IPS-18a (cell line): ENCODE results near the gene KCTD17.
"Not testable (repeated sequence)": the region's sequence is repeated elsewhere in the genome, so short reads cannot be mapped to it uniquely, and the experiment has no call there.

Experiments used
- H3K27ac ChIP-seq: one replicate; pipeline ENCODE4 v1.5.1; 2013; ENCODE audit warnings: low read length
- H3K27me3 ChIP-seq: one replicate; pipeline ENCODE4 v1.6.1; 2013; ENCODE audit warnings: mild to moderate bottlenecking, low read length; ENCODE audit not compliant: control insufficient read depth, insufficient read depth
- H3K36me3 ChIP-seq: one replicate; pipeline ENCODE4 v1.6.1; 2013; ENCODE audit warnings: low read depth, low read length; ENCODE audit not compliant: control insufficient read depth
- H3K4me1 ChIP-seq: one replicate; pipeline ENCODE4 v1.6.1; 2013; ENCODE audit warnings: low read depth, low read length; ENCODE audit not compliant: control insufficient read depth
- H3K4me3 ChIP-seq: one replicate; pipeline ENCODE4 v1.5.1; 2013; ENCODE audit warnings: low read length
- H3K9ac ChIP-seq: one replicate; pipeline ENCODE4 v1.6.1; 2013; ENCODE audit warnings: mild to moderate bottlenecking, low read length, moderate library complexity
- H3K9me3 ChIP-seq: one replicate; pipeline ENCODE4 v1.6.1; 2013; ENCODE audit warnings: low read depth, low read length; ENCODE audit not compliant: control insufficient read depth

Gene KCTD17

DNA sequence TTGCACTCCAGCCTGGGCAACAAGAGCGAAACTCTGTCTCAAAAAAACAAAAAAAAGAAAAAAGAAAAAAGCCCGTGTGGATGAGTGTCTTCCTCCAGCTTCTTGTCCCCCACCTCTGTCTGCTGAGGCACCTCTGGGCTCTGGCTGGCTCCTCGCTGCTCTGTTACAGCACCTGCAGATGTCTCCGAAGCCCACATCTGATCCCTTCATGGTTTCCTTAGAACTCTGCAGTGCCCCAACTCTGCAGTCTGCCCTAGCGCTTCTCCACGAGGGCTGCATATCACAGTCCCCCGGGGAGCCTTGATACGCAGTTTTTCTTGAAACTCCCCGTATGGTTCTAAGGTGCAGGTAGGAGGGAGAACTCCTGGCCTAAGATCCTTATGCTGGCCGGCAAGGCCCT, 15.9 kb downstream of the KCTD17 start:
- Histone ChIP-seq H3K36me3 (no peaks in the 10 kb centered on the region), H3K27ac (no peak overlapping the region), H3K27me3 (peaks cover 75% of the 10 kb centered on the region), H3K4me3 (no peak overlapping the region), H3K4me1 (peaks cover 6% of the 10 kb centered on the region), H3K9ac (no peak overlapping the region), H3K9me3 (no peaks in the 10 kb centered on the region)

DNA sequence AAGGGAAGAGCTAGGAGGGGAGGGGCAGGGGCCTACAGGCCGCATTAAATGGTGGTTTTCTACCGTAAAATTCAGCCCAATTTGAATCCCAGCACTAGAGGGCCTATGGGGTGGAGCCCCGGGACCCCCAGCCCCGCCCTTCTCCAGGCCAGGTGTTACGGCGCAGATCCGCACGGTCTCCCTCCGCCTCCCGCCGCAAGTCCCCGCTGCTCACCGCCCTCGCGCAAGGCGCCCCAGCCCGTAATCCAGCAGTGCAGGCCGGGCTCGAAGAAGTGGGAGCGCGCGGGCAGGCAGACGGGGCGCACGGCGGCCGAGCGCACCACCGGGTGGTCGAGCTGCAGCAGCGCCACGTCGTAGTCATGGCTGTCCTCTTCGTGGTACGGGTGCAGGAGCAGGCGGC, 17.3 kb downstream of the KCTD17 start:
- Histone ChIP-seq H3K4me3 (peak overlapping the region; percentile 11), H3K27me3 (peaks cover 74% of the 10 kb centered on the region), H3K4me1 (no peaks in the 10 kb centered on the region), H3K9ac (no peak overlapping the region), H3K9me3 (no peaks in the 10 kb centered on the region), H3K27ac (no peak overlapping the region), H3K36me3 (no peaks in the 10 kb centered on the region)

DNA sequence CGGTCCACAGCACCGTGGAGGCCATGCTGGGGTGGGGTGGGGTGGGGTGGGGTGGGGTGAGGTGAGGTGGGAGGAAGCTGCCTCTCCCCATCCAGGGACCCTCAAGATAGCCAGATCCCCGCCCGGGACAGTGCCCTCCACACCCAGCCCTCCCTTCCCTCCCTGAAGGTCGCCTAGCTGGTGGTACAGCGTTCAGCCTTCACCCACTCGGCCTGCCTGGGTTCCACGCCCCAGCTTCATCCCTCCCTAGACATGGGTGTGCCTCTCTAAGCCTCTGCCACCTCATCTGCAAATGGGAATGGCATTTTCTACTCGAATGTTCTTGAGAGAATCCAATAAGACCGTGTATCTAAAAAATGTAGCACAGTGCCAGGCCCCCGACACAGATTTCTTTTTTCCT, 17.8 kb downstream of the KCTD17 start:
- H3K9me3 ChIP-seq = no peaks in the 10 kb centered on the region
- H3K9ac ChIP-seq = no peak overlapping the region
- no peaks in the 10 kb centered on the region for H3K36me3 ChIP-seq
- H3K4me3 ChIP-seq = peak overlapping the region; percentile 11
- H3K27me3 ChIP-seq = peaks cover 73% of the 10 kb centered on the region
- no peak overlapping the region for H3K27ac ChIP-seq
- no peaks in the 10 kb centered on the region for H3K4me1 ChIP-seq

DNA sequence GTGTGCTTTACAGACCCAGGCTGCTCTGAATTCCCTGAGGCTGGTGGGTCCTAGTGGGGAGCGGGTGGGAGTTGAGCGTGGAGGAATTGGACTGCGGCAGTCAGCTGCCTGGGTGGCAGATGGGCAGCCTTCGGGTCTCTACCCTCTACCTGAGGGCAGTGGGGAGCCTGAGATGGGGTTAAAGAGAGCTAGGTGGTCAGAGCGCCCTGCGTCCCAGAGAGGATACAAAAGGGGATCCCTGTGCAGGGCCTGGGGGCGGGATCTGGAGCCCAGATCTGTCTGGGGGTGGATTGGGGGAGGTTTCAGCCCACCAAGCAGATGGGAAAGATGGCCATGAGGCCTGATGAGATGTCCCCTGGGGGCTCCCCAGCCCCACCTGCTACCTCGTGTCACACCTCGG, 18.2 kb downstream of the KCTD17 start:
- H3K36me3 ChIP-seq = no peaks in the 10 kb centered on the region
- peaks cover 73% of the 10 kb centered on the region for H3K27me3 ChIP-seq
- H3K4me3 ChIP-seq = no peak overlapping the region
- H3K27ac ChIP-seq = no peak overlapping the region
- H3K4me1 ChIP-seq = no peaks in the 10 kb centered on the region
- no peak overlapping the region for H3K9ac ChIP-seq
- no peaks in the 10 kb centered on the region for H3K9me3 ChIP-seq

DNA sequence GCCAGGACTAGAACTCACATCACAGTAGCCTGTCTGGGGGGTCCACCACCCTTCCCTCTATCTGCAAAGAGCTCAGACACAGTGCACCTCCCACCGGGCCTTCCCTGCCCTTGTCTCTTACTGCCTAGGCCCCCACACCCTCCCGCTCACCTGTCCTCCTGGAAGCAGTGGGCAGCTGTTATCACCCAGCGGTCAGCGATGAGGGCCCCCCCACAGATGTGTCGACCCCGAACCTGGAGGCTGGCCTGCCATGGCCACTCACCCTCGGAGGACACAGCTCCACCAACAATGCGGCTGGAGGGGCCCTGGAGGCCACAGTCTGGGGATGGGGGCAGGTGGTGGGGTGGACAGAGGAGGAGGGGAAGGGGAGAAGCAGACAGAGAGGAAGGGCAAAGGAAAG, 18.8 kb downstream of the KCTD17 start:
- H3K27ac ChIP-seq = no peak overlapping the region
- no peaks in the 10 kb centered on the region for H3K36me3 ChIP-seq
- H3K27me3 ChIP-seq = peaks cover 78% of the 10 kb centered on the region
- H3K9me3 ChIP-seq = no peaks in the 10 kb centered on the region
- H3K4me3 ChIP-seq = no peak overlapping the region
- H3K4me1 ChIP-seq = no peaks in the 10 kb centered on the region
- H3K9ac ChIP-seq = no peak overlapping the region

DNA sequence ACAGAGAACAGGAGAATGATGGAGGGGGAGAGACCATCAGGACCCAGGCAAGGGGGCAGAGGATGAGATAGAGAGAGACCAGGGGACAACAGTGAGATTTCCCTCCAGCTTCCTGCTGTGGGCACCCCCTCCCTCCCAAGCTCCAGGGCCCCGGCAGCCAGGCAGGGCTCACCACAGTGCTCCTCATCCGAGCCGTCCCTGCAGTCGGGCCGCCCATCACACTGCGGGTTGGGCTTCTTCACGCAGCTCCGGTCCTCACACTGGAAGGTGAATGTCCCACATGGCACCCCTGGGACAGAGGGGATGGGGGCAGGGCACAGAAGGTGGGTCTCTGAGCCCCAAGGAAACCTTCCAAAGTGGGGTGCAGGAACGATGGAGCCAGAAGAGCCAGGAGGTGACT, 19.2 kb downstream of the KCTD17 start:
- Histone ChIP-seq H3K27ac (no peak overlapping the region), H3K9me3 (no peaks in the 10 kb centered on the region), H3K36me3 (no peaks in the 10 kb centered on the region), H3K4me1 (no peaks in the 10 kb centered on the region), H3K4me3 (no peak overlapping the region), H3K9ac (no peak overlapping the region), H3K27me3 (peaks cover 80% of the 10 kb centered on the region)

DNA sequence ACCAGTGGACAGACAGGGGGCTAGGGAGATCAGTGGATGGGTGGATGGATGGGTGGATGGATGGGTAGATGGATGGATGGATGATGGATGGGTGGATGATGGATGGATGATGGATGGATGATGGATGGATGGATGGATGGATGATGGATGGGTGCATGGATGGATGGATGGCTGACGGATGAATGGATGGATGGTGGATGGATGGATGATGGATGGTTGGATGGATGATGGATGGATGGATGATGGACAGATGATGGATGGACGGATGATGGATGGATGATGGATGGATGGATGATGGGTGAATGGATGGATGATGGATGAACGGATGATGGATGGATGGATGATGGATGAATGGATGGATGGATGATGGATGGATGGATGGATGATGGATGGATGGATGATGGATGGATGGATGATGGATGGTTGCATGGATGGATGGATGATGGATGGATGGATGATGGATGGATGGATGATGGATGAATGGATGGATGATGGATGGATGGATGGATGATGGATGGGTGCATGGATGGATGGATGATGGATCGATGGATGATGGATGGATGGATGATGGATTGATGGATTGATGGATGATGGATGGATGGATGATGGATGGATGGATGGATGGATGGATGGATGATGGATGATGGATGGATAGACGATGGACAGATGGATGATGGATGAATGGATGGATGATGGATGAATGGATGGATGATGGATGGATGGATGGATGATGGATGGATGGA, 20.5 kb downstream of the KCTD17 start:
- peaks cover 80% of the 10 kb centered on the region for H3K27me3 ChIP-seq
- not testable (repeated sequence) for H3K4me3 ChIP-seq, H3K9ac ChIP-seq, H3K36me3 ChIP-seq, H3K9me3 ChIP-seq, H3K4me1 ChIP-seq, H3K27ac ChIP-seq

DNA sequence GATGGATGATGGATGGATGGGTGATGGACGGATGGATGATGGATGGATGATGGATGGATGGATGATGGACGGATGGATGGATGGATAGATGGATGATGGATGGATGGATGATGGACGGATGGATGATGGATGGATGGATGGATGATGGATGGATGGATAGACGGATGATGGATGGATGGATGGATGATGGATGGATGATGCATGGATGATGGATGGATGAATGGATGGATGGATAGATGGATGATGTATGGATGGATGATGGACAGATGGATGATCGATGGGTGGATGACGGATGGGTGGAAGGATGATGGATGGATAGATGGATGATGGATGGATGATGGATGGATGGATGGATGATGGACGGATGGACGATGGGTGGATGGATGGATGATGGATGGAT, 21.1 kb downstream of the KCTD17 start:
- Histone ChIP-seq H3K27ac (no peak overlapping the region), H3K9me3 (no peaks in the 10 kb centered on the region), H3K36me3 (no peaks in the 10 kb centered on the region), H3K4me3 (no peak overlapping the region), H3K4me1 (no peaks in the 10 kb centered on the region), H3K9ac (no peak overlapping the region), H3K27me3 (peaks cover 76% of the 10 kb centered on the region)

DNA sequence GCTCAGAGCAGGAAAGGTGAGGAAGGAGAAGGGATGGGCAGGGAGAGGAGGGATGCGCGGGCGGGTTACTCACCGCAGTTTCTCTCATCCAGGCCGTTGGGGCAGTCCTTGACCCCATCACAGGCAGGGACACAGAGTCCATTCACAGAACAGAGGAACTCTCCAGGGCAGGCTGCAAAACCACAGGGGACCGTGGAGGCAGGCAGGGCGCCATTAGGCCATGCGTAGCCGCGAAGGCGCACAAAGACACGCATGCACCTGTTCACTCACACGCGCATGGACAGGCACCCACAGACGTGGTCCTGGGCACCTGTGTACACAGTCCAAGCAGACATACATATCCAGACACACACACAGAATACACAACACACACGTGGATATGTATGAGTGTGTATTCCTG, 23.0 kb downstream of the KCTD17 start:
- H3K9ac ChIP-seq = no peak overlapping the region
- H3K27ac ChIP-seq = no peak overlapping the region
- H3K36me3 ChIP-seq = no peaks in the 10 kb centered on the region
- H3K4me1 ChIP-seq = no peaks in the 10 kb centered on the region
- no peak overlapping the region for H3K4me3 ChIP-seq
- H3K27me3 ChIP-seq = peaks cover 62% of the 10 kb centered on the region
- H3K9me3 ChIP-seq = no peaks in the 10 kb centered on the region

DNA sequence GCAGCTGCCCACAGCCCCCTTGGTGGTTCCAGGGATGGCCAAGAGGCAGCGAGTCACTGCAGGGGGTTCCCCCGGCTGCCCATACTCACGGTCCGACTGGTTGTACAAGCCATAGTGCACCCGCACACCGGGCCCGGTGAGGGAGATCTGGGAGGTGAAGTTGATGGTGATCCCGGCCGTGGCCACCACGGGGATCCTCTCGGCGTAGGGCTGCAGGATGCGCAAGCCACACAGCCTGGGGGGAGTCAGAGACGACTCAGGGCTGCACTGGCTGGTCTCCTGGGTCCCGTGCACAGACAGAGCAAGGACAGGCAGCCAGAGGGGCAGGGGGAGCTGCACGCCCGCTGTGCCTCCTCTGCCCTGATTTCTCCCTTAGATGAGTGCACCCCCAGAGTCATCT, 23.5 kb downstream of the KCTD17 start:
- Histone ChIP-seq H3K9me3 (no peaks in the 10 kb centered on the region), H3K27ac (no peak overlapping the region), H3K36me3 (no peaks in the 10 kb centered on the region), H3K27me3 (peaks cover 57% of the 10 kb centered on the region), H3K4me3 (no peak overlapping the region), H3K4me1 (no peaks in the 10 kb centered on the region), H3K9ac (no peak overlapping the region)

DNA sequence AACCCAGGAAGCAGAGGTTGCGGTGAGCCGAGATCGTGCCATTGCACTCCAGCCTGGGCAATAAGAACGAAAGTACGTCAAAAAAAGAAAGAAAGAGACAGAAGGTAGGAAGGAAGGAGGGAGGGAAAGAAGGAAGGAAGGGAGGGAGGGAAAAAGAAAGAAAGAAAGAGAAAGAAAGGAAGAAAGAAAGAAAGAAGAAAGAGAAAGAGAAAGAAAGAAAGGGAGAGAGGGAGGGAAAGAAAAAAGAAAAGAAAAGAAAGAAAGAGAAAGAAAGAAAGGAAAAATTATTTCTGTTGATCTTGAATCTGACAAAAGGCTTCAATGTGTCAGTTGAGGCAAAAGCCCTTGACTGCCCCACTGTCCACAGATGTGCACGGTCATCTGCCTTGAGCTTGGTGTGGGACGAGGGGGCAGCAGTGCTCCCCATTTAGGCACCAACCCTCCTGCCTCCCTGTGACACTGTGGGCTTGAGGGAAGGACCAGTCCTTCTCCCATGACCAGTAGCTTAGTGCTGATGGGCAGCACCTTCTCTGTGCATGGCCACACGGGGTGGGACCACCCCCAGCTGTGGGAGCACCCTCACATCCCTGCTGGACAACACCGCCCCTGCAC, 24.4 kb downstream of the KCTD17 start:
- H3K27ac ChIP-seq = no peak overlapping the region
- no peak overlapping the region for H3K4me3 ChIP-seq
- H3K9me3 ChIP-seq = no peaks in the 10 kb centered on the region
- peaks cover 48% of the 10 kb centered on the region for H3K27me3 ChIP-seq
- no peaks in the 10 kb centered on the region for H3K4me1 ChIP-seq
- H3K9ac ChIP-seq = no peak overlapping the region
- no peaks in the 10 kb centered on the region for H3K36me3 ChIP-seq

DNA sequence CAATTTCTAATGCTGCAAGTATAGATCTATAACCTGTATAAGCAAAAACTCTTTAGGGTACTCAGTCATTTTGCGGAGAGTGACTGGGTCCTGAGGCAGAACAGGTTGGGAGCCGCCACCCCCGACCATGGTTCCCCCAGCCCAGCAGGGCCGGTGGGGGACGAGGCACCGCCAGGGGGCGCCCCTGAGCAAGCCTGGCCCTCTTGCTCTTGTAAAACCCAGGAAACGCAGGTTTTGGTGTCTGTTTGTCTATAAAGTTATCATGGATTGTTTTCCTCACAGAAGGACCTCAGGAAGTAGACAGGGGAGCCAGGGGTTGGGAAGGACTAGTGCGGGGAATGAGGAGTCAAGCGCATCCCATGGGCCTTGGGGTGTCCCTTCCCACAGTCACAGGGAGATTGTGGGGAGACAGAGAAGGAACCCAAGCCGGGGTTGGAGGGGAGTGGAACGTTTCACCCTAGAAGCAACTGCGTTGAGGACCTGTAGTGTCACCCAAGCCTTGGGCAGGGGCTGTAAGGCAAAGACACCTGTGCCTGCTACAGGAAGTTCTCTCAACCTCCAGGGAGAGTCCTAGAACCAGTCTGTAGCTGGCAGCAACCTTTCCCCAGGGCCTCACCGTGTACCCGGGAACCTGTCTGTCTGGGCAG, 26.4 kb downstream of the KCTD17 start:
- no peaks in the 10 kb centered on the region for H3K4me1 ChIP-seq
- no peak overlapping the region for H3K9ac ChIP-seq
- H3K36me3 ChIP-seq = no peaks in the 10 kb centered on the region
- H3K27ac ChIP-seq = no peak overlapping the region
- no peak overlapping the region for H3K4me3 ChIP-seq
- H3K27me3 ChIP-seq = peaks cover 37% of the 10 kb centered on the region
- no peaks in the 10 kb centered on the region for H3K9me3 ChIP-seq
